HepG2 (cell line): ENCODE results near the gene ASTN1.

ENCODE experiments used
- EP300 ChIP-seq, 3 experiments: sonication (generic) in 1 of 3; formaldehyde crosslinking in 1 of 3; IDR thresholded peaks; 2 replicates each; pipeline versions ENCODE4 v1.5.1 to v1.6.1; 2011 to 2020; ENCODE audit warnings: low read depth in 2 of 3, low read length in 2 of 3, borderline replicate concordance in 1 of 3, improper control_type of control experiment in 1 of 3, mild to moderate bottlenecking in 1 of 3, missing genetic modification reagents in 1 of 3, moderate library complexity in 1 of 3
- NFIC ChIP-seq: IDR thresholded peaks from 2 replicates; pipeline ENCODE4 v1.6.1; 2012; ENCODE audit warnings: mild to moderate bottlenecking, low read length, inconsistent platforms
- POLR2AphosphoS5 ChIP-seq: IDR thresholded peaks from 2 replicates; pipeline ENCODE4 v1.6.1; 2012; ENCODE audit warnings: low read depth, low read length
- RFX3 ChIP-seq: IDR thresholded peaks from 2 replicates; pipeline ENCODE4 v1.6.1; 2016; ENCODE audit warnings: missing biosample characterization, missing genetic modification reagents
- TOE1 ChIP-seq: sonication (generic); formaldehyde crosslinking; IDR thresholded peaks from 2 replicates; pipeline ENCODE4 v1.4.0; 2020; ENCODE audit warnings: mild to moderate bottlenecking, missing genetic modification reagents
- ZNF274 ChIP-seq: sonication (generic); formaldehyde crosslinking; IDR thresholded peaks from 2 replicates; pipeline ENCODE4 v1.5.1; 2020; ENCODE audit warnings: mild to moderate bottlenecking, missing genetic modification reagents
- TF ChIP-seq, protein P1 (sequence below): sonication (generic); formaldehyde crosslinking; IDR thresholded peaks from 2 replicates; pipeline ENCODE4 v1.5.0; 2020; ENCODE audit warnings: mild to moderate bottlenecking, missing genetic modification reagents, moderate library complexity
- TF ChIP-seq, protein P2 (sequence below): IDR thresholded peaks from 2 replicates; pipeline ENCODE4 v1.6.1; 2012; ENCODE audit warnings: inconsistent platforms
- TF ChIP-seq, protein P3 (sequence below): IDR thresholded peaks from 2 replicates; pipeline ENCODE4 v1.6.1; 2016

DNA sequence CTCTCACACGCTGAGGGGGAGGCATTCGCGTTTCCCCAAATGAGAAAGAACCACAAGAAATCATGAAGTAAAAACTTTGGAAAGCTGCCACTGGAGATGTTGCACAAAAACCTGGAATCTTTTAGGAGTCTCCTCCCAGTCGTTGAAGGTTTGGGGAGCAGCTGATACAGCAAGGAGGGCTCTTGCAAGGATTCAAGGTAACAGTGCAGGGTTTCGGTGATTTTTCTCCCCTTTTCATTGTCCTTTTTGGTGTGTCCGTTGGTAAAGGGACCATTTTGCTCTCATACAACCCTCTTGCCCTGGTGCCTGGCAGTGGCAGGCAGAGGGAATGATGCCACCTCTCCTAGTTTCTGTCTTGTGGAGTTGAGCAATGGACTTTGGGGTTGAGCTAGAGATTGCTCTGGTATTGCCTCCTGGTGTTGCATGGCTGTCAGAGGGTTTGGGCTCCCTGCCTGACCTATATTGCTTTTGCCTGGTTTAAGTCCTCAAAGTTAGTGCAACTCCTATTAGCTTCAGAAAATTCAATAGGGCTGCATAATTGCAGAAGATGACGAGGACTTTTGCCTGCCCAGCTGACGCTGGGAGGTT lies 7.1 kb upstream of the ASTN1 start:
- TF ChIP-seq RFX3 (no peak), POLR2AphosphoS5 (no peak), NFIC (no peak), ZNF274 (no peak), TOE1 (no peak), EP300 (IDR thresholded peaks at IDR 0.05; ENCODE audit: low read depth in 2 of 2, low read length in 2 of 2) (no peak), EP300 (CRISPR knock-in tag; IDR thresholded peaks at IDR 0.05; ENCODE audit: borderline replicate concordance) (no peak)
- TF ChIP-seq, protein P1, sequence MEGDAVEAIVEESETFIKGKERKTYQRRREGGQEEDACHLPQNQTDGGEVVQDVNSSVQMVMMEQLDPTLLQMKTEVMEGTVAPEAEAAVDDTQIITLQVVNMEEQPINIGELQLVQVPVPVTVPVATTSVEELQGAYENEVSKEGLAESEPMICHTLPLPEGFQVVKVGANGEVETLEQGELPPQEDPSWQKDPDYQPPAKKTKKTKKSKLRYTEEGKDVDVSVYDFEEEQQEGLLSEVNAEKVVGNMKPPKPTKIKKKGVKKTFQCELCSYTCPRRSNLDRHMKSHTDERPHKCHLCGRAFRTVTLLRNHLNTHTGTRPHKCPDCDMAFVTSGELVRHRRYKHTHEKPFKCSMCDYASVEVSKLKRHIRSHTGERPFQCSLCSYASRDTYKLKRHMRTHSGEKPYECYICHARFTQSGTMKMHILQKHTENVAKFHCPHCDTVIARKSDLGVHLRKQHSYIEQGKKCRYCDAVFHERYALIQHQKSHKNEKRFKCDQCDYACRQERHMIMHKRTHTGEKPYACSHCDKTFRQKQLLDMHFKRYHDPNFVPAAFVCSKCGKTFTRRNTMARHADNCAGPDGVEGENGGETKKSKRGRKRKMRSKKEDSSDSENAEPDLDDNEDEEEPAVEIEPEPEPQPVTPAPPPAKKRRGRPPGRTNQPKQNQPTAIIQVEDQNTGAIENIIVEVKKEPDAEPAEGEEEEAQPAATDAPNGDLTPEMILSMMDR (CRISPR knock-in tag): no peak
- TF ChIP-seq, protein P2, sequence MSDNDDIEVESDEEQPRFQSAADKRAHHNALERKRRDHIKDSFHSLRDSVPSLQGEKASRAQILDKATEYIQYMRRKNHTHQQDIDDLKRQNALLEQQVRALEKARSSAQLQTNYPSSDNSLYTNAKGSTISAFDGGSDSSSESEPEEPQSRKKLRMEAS: no peak
- TF ChIP-seq, protein P3, sequence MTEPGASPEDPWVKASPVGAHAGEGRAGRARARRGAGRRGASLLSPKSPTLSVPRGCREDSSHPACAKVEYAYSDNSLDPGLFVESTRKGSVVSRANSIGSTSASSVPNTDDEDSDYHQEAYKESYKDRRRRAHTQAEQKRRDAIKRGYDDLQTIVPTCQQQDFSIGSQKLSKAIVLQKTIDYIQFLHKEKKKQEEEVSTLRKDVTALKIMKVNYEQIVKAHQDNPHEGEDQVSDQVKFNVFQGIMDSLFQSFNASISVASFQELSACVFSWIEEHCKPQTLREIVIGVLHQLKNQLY (CRISPR knock-in tag): no peak
